RCC 7860 (cell line): Measurements from ENCODE around the gene PPM1M.

Experiments
- DNase-seq: peaks from one replicate; pipeline ENCODE4 v3.0.0-alpha.2; 2015; ENCODE audit warnings: low spot score
- FAIRE-seq: peaks from 2 replicates; lab custom pipeline; 2012; peaks lifted over from hg19 to GRCh38; lab: Jason Lieb, UNC

The PPM1M gene

GRCh38 chr3:52229656-52230055, 15.9 kb upstream of the PPM1M start:
- no peak for FAIRE-seq
- DNase-seq, result no peak

GRCh38 chr3:52230461-52230860, 15.1 kb upstream of the PPM1M start:
- DNase-seq, result no peak
- no peak for FAIRE-seq

- no peak for DNase-seq
- FAIRE-seq, result no peak
These were observed 14.6 kb upstream of the PPM1M start for GRCh38 chr3:52230889-52231499.

GRCh38 chr3:52231502-52232278, 13.9 kb upstream of the PPM1M start:
- peak; percentile 19 for DNase-seq
- FAIRE-seq, result no peak

GRCh38 chr3:52232279-52233107, 13.1 kb upstream of the PPM1M start:
- FAIRE-seq (no peak), DNase-seq (no peak)

- FAIRE-seq (no peak), DNase-seq (no peak)
These were observed 12.4 kb upstream of the PPM1M start for GRCh38 chr3:52233108-52233591.

GRCh38 chr3:52233968-52234367, 11.6 kb upstream of the PPM1M start:
- FAIRE-seq, result no peak
- DNase-seq, result no peak

GRCh38 chr3:52234516-52235447, 10.8 kb upstream of the PPM1M start:
- DNase-seq (no peak), FAIRE-seq (no peak)

- FAIRE-seq, result no peak
- no peak for DNase-seq
These were observed 9.1 kb upstream of the PPM1M start for GRCh38 chr3:52236424-52236886.

GRCh38 chr3:52237006-52237656, 8.4 kb upstream of the PPM1M start:
- no peak for FAIRE-seq

GRCh38 chr3:52237657-52238172, 7.8 kb upstream of the PPM1M start:
- FAIRE-seq (peak; percentile 89), DNase-seq (peak; percentile 87)

More at GRCh38 chr3:52237006-52237656, 8.4 kb upstream of the PPM1M start:
- DNase-seq, result peak; percentile 22

- DNase-seq (no peak), FAIRE-seq (no peak)
These were observed 7.3 kb upstream of the PPM1M start for GRCh38 chr3:52238193-52238760.

GRCh38 chr3:52238761-52239701, 6.5 kb upstream of the PPM1M start, which contains the start of gene TWF2:
Gene TWF2, minus strand, starts transcription at chr3:52239158. Its CDS starts 142 bp downstream, at chr3:52239016.
- FAIRE-seq, result no peak
- peak; percentile 32 for DNase-seq

GRCh38 chr3:52240059-52240885, 5.3 kb upstream of the PPM1M start:
- peak; percentile 14 for DNase-seq
- no peak for FAIRE-seq

GRCh38 chr3:52240886-52241370, 4.6 kb upstream of the PPM1M start:
- FAIRE-seq (no peak), DNase-seq (no peak)

GRCh38 chr3:52242039-52242438, 3.5 kb upstream of the PPM1M start:
- no peak for FAIRE-seq
- no peak for DNase-seq
